Ascending aorta (tissue), 2 donors: ENCODE measurements around the gene KIAA0825. TPM values are rescaled to one million over a fixed set of nuclear protein-coding genes. Genes with fewer than 3 reads are reported as not detected.

Experiments used
- DNase-seq, 2 donors: peaks; one replicate each; pipeline ENCODE4 v3.0.0-alpha.2; 2019; ENCODE audit warnings: low spot score in 2 of 2
- H3K27ac ChIP-seq, 2 donors: fragments of 200-600 bp; sonication (generic); one replicate each; pipeline ENCODE4 v1.5.1; 2016 to 2017; ENCODE audit warnings: mild to moderate bottlenecking in 1 of 2
- H3K27me3 ChIP-seq: fragments of 200-600 bp; sonication (generic); one replicate; pipeline ENCODE4 v1.5.1; 2017
- H3K36me3 ChIP-seq, 2 donors: fragments of 200-600 bp; sonication (generic); one replicate each; pipeline ENCODE4 v1.5.1; 2016
- H3K4me1 ChIP-seq, 2 donors: fragments of 200-600 bp; sonication (generic); one replicate each; pipeline ENCODE4 v1.5.1; 2016 to 2017; ENCODE audit warnings: mild to moderate bottlenecking in 1 of 2
- H3K4me3 ChIP-seq, 2 donors: fragments of 200-600 bp; sonication (generic); one replicate each; pipeline ENCODE4 v1.5.1; 2016 to 2017; ENCODE audit warnings: mild to moderate bottlenecking in 1 of 2
- H3K9me3 ChIP-seq, 2 donors: fragments of 200-600 bp; sonication (generic); one replicate each; pipeline ENCODE4 v1.5.1; 2016
- CTCF ChIP-seq, 3 experiments: fragments of 200-600 bp in 2 of 3; fragments of 450-650 bp in 1 of 3; sonication (generic) in 2 of 3; IDR thresholded peaks; one replicate each; pipeline ENCODE4 v1.5.1; 2016 to 2019; ENCODE audit warnings: antibody characterized with exemption in 3 of 3, mild to moderate bottlenecking in 1 of 3, moderate library complexity in 1 of 3
- intact Hi-C: fragments of 100-400 bp; cut with DNase I; formaldehyde crosslinking; loops from one replicate; pipeline ENCODE4 v1.15.1; 2023
- total RNA-seq: library from RNA; depleted of rRNA; stranded (reverse); fragments of >200 nt; gene quantifications from one replicate; pipeline ENCODE4 v1.1.0, GENCODE V29; 2016

The KIAA0825 gene
- total RNA-seq, 1 donor from 2014 or later, result 2.4 TPM

GRCh38 chr5:94538260-94538659, 80.1 kb downstream of the KIAA0825 start:
- Histone ChIP-seq H3K27me3 (no peaks in the 10 kb centered on the region), H3K27ac (no peak overlapping the region), H3K4me3 (no peak overlapping the region), H3K9me3 (peaks cover 0 to 7% of the 10 kb centered on the region in 2 donors), H3K4me1 (no peaks in the 10 kb centered on the region), H3K36me3 (no peaks in the 10 kb centered on the region)
- no peak for DNase-seq
- intact Hi-C loops, result no loop called here
- no peak for TF ChIP-seq CTCF (IDR thresholded peaks at IDR 0.05)

GRCh38 chr5:94526706-94527105, 91.7 kb downstream of the KIAA0825 start:
- no peak for TF ChIP-seq CTCF (IDR thresholded peaks at IDR 0.05)
- Histone ChIP-seq H3K4me1 (no peaks in the 10 kb centered on the region), H3K27ac (no peak overlapping the region), H3K36me3 (no peaks in the 10 kb centered on the region), H3K9me3 (no peaks in the 10 kb centered on the region), H3K27me3 (no peaks in the 10 kb centered on the region), H3K4me3 (no peak overlapping the region)
- DNase-seq, result no peak
- intact Hi-C loops, result no loop called here

GRCh38 chr5:94524841-94525697, 93.3 kb downstream of the KIAA0825 start:
- intact Hi-C loops, result no loop called here
- Histone ChIP-seq H3K4me3 (no peak overlapping the region), H3K27me3 (no peaks in the 10 kb centered on the region), H3K36me3 (no peaks in the 10 kb centered on the region), H3K27ac (no peak overlapping the region), H3K9me3 (no peaks in the 10 kb centered on the region), H3K4me1 (no peaks in the 10 kb centered on the region)
- no peak for DNase-seq
- TF ChIP-seq CTCF (IDR thresholded peaks at IDR 0.05), result peak in 2 of 3 experiments; percentile 12 to 42

- no peak overlapping the region for H3K4me3 ChIP-seq
- no peak for DNase-seq
- H3K36me3 ChIP-seq, result no peaks in the 10 kb centered on the region
- H3K4me1 ChIP-seq, result no peaks in the 10 kb centered on the region
- no peaks in the 10 kb centered on the region for H3K27me3 ChIP-seq
- no peak for TF ChIP-seq CTCF (IDR thresholded peaks at IDR 0.05)
- no peaks in the 10 kb centered on the region for H3K9me3 ChIP-seq
- intact Hi-C loops, result no loop called here
- no peak overlapping the region for H3K27ac ChIP-seq
These were observed 95.4 kb downstream of the KIAA0825 start for GRCh38 chr5:94523018-94523417.

GRCh38 chr5:94522117-94522516, 96.3 kb downstream of the KIAA0825 start:
- Histone ChIP-seq H3K4me1 (no peaks in the 10 kb centered on the region), H3K27me3 (no peaks in the 10 kb centered on the region), H3K4me3 (no peak overlapping the region), H3K36me3 (no peaks in the 10 kb centered on the region), H3K9me3 (no peaks in the 10 kb centered on the region), H3K27ac (no peak overlapping the region)
- TF ChIP-seq CTCF (IDR thresholded peaks at IDR 0.05), result no peak
- intact Hi-C loops, result no loop called here
- no peak for DNase-seq
